CD4-positive, alpha-beta T cell treated with Interleukin-21 for 1 hour (primary cell): Measurements from ENCODE around the gene CDH5.
"Not testable (repeated sequence)": the region's sequence is repeated elsewhere in the genome, so short reads cannot be mapped to it uniquely, and the experiment has no call there.

Experiments
- DNase-seq: peaks from one replicate; pipeline ENCODE4 v3.0.0-alpha.2; 2020

The CDH5 gene, protein sequence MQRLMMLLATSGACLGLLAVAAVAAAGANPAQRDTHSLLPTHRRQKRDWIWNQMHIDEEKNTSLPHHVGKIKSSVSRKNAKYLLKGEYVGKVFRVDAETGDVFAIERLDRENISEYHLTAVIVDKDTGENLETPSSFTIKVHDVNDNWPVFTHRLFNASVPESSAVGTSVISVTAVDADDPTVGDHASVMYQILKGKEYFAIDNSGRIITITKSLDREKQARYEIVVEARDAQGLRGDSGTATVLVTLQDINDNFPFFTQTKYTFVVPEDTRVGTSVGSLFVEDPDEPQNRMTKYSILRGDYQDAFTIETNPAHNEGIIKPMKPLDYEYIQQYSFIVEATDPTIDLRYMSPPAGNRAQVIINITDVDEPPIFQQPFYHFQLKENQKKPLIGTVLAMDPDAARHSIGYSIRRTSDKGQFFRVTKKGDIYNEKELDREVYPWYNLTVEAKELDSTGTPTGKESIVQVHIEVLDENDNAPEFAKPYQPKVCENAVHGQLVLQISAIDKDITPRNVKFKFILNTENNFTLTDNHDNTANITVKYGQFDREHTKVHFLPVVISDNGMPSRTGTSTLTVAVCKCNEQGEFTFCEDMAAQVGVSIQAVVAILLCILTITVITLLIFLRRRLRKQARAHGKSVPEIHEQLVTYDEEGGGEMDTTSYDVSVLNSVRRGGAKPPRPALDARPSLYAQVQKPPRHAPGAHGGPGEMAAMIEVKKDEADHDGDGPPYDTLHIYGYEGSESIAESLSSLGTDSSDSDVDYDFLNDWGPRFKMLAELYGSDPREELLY

DNA sequence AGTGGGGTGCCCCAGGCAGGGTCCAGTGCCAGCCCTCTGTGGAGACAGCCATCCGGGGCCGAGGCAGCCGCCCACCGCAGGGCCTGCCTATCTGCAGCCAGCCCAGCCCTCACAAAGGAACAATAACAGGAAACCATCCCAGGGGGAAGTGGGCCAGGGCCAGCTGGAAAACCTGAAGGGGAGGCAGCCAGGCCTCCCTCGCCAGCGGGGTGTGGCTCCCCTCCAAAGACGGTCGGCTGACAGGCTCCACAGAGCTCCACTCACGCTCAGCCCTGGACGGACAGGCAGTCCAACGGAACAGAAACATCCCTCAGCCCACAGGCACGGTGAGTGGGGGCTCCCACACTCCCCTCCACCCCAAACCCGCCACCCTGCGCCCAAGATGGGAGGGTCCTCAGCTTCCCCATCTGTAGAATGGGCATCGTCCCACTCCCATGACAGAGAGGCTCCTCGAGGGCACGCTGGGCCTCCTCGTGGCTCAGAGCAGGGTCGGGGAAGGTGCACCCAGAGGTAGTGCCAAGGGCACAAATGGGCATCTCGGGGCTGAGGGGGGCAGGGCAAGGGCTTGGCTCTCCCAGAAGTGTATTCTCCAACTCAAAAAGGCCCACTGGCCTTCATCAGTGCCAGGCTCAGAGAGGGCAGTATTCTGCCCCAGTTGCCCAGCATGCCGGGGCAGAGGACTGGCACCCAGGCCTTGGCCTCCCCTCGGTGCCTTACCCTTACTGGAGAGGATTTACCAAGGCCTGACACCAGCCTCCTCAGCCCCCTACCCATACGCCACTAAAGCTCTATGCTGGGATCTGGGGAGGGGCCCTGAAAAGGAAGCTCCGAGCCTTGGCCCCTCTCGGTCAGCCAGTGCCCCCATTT is at the start of gene CDH5:
TSS of gene CDH5 (plus strand) at position 259 of the 867 bp plus-strand sequence. CDS start 12,647 bp downstream, outside the sequence.
- DNase-seq = no peak

DNA sequence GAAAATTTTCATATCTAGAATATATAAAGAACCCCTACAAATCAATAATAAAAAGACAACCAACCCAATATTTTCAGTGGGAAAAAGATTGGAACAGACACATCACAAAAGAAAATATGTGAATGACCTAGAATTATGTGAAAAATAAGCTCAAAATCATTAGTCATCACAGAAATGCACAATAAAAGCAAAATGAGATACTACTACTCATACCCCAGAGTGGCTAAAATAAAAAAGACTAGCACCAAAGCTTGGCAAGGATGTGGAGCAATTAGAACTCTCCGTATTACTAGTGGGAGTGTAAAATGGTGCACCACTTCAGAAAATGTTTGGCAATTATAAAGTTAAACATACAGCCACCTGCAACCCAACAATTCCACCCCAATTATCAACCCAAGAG is 48.0 kb upstream of the CDH5 start:
- DNase-seq = no peak

DNA sequence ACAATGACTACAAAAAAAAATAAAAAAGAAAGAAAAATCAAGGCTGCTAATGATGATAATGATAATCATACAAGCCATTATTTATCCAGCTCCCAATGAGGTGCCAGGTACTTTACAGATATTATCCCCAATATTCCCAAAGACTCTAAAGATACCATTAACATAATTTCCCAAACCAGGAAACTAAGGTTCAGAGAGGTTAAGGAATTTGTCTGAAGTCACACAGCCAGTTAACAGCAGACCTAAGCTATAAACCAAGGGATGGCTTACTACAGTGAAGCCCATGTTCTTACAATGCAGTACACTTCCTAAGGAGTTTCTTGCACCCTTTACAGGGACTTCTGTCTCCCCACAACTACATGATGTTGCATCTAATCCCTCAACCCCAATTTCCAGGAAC is 45.7 kb upstream of the CDH5 start:
- DNase-seq = no peak

DNA sequence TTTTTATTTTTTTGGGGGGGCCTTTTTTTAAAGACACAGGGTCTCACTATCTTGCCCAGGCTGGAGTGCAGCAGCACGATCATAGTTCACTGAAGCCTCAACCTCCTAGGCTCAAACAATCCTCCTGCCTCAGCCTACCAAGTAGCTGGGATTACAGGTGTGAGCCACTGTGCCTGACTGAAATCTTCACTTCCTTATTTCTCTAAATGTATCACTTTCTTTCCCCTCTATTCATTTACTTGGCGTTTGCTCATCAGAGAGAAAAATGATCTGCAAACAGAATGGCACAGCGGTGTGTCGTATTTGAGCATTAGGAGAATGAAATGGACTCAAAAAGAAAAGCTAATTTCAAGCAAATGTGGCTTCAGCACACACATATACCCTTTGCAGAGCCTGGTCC is 44.3 kb upstream of the CDH5 start:
- no peak for DNase-seq

DNA sequence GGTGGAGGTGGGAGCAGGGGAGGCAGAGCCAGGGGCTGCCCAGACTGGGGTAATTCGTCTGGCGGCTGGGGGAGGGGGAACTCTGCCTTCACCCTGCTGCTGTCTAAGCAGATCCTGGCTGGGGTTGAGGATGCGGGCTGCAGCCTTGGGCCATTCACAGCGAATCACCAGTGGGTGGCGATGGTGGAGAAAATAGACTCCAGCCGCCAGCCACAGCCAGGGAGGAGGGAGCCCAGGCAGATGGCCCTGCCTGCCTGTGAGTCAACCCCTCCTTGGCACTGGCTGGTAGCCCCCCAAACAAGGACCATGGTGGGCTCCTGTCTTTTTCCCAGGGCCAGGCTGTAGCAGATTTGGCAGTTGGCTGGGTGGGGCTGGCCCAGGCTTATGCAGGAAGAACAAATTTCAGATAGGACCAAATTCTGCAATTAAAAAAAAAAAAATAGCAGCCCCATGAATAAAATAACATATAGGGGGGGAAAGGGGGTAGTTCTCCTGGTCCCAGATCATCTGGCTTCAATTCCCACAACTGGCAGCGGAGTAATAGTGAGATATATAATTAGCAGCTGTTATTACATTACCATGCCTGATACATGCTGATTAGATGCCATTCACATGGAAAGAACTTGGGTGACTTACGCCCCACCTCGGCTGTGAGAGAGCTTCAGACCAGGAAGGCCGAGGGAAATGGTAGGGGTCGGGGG is 41.5 kb upstream of the CDH5 start:
- DNase-seq = no peak

DNA sequence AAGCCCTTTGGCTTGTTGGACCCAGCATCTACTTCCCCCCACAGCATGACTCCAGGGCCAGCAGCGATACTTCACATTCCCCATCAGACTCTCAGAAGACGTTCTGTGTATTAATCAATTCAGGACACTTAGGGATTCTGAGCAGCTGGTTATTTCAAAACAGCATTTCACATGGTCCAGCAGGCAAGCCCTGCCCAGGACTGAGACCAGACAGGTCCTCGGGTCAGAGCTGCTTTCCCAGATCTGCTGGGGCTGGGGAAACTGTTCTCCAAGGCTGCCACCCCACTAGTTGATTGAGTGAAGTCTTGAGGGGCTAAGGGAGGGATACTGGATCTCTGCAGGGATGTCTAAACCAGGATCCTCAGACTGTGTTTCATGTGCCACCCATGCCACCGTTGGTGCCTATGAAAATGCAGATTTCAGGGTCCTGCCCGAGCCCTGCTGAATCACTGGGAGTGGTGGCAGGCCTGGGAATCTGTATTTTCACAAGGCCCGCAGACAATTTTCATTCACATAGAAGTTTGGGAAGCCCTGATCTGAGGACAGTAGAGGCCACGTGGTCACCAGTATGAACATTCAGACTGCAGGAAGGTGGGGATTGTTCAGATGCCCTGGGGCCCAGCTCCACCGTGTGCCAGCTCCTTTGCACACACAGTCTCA is 40.6 kb upstream of the CDH5 start:
- DNase-seq = no peak

DNA sequence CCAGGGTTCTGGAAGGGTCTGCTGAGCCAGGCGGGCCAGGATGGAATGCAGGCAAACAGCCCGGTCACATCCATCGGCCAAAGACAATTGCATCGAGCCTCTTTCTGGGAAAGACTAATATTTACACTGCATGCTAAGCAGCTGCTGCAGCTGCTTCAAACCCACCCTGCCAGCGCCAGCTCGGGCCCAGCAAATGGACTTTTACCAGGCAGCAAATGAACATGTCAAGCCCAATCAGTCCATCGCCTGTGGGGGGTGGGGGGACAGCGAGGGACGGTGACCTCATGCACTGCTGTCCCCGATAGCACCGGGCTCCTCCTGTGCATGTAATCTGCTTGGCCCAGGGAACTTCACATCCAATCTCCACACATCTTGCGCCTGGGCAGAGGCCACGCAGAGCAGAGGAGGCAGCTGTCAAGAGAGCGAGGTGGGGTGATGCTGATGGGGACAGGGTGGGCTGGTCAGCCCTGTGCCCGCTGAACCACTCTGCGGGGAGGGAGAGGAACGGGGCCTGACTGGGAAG is 39.4 kb upstream of the CDH5 start:
- no peak for DNase-seq

DNA sequence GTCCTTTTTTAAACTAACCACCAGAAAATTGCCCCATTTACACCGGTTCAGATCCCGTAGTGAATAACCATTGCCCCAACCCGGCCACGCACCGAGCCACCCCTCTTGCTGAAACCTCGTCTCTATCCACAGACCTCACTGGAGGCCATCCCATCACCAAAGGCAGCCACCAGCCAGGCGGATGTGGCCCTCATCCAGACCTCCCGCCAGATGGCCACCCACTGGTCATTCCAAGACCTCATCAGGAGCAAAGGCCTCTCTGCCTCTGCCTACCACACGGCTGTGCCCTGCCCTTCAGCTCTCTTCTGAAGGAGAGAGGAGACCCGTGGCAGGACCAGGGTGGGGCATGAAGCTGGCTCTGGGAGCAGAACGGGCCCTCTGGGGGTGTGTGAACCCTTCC is 38.2 kb upstream of the CDH5 start:
- no peak for DNase-seq

DNA sequence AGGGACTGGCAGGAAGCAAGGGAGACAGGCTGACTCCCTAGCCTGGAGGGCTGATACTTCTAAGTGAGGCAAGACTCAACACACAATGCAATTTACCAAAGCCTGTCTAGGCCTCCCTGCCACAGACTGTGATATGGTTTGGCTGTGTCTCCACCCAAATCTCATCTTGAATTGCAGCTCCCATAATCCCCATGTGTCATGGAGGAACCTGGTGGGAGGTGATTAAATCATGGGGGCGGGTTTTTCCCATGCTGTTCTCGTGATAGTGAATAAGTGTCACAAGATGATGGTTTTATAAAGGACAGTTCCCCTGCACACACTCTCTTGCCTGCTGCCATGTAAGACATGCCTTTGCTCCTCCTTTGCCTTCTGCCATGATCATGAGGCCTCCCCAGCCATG is 35.0 kb upstream of the CDH5 start:
- DNase-seq = not testable (repeated sequence)

DNA sequence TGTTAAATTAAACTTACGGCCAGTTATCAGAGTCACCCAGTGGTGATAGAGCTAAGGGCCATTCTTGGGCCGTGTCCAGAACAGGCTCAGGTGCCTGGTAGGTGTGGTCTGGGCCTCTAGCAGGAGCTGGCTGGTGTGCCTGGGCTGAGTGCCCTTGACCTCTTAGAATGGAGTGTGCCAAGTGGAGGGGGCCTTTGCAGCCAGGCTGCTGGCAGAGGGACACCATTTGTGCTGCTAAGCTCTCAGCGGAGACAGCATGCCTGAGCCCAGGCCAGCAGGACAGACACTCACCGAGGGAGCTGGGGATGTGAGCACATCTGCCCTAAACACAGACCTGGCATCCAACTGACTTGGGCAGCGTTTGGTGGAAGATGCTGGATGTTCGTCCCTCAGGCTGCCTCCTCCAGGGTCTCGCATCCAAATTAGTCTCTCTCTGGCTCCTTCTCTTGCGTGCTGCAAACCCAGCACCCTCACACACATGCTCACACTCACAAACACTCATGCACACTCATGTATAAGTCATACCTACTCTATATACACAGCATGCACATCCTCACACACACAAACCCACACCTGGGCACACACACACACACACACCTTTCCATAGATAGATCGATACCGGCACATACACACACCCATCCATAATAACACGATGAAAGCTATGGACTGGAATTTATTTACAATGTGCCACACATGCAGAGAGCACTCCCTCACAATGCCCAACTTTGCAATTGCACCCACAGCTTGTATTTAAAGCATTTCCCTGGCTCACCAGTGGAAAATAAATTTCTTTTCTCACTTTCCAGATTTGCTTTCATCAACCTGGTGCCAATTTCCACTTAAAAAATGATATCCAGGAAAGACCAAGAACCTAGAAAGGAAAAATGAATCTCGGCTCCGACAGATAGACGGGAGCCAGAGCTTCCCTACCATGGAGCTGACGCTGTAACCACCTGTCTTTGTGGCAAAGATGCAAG is 33.6 kb upstream of the CDH5 start:
- no peak for DNase-seq

DNA sequence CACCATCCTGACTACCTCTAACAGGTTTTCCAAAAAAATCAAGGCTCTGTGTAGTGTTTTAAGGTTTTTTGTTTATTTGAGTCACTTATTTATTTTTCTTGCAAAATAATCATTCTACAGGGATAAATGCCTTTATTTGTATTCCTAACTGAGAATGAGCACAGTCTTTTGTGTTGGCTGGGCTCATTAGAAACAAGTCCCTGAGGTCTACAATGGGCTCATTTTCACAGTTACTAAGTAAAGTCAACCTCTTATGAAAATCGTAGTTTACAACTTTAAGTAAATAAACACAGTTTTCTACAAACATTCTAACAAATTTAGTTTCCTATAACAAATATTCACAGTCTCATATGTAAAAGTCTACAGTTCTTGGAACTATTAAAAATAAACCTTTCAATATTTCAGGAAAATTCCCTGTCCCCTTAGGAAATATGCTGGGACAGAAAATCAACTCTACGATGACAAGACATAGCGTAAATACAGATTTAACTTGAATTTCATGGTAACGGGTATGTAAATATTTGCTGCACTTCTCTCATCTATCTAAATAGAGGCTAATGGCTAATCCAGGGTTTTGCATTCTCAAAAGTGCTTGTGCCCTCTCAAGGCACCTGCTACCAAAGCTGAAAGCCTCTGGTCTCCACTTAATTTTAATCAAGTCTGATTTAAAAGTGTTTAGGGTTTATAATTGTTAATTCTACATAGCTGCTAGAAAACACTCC is 31.5 kb upstream of the CDH5 start:
- DNase-seq = no peak

DNA sequence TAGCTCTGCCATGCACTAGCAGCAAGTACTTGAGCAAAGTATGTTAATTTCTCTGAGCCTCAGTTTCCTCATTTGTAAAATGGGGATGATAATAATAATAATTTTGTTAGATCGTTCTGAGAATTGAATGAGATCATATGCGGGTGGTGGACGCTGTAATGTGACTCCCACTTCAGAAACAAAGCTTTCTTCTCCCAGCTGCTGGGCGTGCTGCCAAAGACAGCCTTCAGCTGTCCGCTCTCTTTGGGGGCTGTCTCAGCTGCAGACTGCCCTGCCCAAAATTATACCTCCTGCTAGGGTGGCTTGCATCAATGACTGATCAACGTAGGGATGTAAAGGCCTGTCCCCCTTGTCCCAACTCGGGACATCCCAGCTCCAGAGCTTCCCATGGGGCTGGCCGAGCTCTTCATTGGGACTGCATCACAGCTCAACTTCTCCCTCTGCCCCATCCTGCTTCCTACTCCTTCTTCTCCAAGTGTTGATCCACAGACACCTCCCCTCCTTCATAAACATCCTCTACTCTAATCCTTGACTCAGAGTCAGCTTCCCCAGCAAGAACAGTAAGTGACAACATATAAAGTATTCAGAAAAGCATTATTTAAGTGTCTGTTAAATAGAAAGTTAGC is 30.7 kb upstream of the CDH5 start:
- DNase-seq = no peak

DNA sequence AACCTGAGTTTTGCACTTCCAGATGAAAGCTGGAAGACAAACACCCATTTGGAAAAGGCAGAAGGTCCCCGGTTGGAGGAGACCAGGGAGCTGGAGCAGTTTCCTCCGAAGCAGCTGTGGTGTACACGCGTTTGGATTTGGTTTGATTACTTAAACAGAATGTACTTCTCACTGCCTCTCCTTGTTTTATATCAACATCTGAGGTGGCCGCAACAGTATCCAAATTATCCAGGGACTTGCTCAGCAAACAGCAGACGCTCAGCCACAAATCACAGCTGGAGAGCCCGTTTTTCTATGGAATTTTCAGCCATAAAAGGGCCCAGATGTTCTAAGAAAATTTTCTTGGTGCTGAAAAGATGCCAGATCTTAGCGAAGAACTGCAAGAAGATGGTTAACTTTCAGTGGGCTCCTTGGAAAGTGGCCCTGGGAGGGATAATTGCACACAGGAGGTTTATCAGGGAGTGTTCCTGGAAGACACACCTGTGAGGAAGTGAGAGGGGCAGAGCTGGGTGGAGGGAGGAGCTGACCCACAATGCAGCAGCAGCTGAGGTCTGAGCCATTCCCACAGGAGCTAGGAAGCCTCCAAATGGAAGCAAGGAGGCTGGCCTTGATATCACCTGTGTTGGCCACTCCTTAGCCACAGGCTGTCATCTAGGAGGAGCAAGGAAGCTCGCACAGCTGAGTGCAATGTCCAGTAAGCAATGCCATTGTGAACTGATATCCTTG is 28.9 kb upstream of the CDH5 start:
- DNase-seq = no peak

DNA sequence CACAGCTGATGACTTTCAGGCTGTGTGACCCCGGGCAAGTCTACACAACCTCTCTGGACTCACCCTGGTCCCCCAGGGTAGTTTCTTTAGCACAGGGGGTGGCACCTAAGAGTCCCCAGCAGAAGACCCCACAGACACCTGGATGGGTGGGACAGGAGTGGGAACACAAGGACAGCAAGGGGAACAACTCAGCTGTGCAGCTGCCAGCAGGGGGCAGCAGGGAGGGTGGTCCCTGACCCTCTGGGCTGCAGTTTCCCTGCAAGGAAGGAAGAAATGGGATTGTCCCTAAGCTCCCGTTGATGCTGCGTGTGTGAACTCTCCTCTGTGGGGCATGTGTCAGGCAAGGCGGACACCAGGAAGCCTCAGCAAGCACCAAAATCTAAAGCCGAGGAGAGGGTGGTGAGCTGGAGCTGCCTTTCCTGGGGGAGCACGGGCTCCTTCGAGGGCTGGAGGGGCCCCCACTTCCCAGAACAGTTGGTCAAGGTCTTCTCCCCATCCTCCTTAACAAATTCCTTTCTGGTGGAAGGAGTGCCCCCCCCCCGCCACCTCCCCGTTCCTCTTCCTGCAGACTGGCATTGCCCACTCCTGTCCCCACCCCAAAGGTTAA is 24.1 kb upstream of the CDH5 start:
- DNase-seq = no peak

DNA sequence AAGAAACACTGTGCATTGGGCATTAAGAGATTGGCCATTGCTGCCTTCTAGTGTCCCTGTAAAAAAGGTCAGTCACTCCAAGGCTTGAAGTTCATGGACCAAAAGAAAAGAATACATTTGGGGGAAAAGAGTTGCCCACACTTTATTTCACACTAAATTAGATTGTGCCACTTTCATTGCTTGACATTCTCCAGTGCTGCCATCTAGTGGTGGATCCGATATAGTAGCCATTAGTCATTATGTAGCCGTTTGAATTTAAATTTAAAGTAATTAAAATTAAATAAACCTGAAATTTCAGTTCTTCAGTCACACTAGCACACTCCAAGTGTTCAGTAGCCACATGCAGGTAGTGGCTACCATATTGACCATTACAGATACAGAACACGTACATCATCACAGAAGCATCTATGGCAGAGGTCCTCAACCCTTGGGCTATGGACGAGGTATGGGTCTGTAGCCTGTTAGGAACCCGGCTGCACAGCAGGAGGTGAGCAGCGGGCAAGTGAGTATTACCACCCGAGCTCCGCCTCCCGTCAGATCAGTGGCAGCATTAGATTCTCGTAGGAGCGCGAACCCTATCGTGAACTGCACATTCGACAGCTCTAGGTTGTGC is 21.9 kb upstream of the CDH5 start:
- peak; percentile 38 for DNase-seq

DNA sequence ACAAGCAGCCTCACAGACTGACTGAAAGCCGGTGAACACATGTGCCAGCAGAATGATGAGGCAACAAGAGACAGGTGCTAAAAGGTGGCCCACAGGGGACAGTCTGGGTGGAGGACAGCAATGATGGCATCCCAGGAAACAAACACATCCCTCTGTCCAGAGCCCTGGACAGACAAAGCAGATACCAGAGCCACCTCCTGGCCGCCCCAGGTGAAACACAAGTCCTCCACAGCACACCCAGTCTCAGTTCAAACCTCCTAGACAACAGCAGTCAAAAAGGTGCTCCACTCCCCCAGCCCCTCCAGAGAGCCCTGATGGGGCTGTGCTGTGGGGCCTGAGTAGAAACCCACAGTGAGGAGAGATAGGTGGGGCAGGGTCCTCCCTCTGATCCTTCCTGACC is 20.3 kb upstream of the CDH5 start:
- DNase-seq = no peak

DNA sequence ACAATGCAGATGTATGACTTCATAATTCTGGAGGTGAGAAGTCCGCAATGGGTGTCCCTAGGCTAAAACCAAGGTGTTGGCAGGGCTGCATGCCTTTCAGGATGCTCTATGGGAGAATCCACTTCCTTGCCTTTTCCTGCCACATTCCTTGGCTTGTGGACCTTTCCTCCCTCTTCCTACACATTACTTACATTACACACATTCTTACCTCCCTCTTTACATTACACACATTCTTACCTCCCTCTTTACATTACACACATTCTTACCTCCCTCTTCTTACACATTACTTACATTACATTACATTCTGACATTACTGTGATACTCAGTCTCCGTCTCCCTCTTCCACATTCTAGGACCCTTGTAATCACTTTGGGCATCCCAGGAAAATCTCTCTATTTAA is 14.2 kb upstream of the CDH5 start:
- no peak for DNase-seq

DNA sequence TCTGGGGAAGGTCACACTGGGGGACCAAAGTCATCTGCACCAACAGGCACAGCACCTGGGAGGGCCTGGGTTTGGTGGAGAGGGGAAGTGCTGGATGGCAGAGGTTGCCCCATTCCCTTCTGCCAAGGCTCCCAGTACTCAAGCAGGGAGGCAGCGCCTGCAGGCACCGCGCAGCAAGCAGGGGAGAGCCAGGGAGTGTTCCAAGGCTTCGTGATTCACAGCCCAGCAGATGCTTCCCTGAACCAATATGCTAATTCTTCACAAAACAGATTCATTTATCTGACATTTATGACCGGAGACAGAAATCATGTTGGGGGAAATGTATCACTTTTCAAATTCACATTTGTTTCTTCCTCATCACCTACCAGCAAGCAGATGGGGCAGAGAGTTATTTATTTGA is 13.4 kb upstream of the CDH5 start:
- DNase-seq = no peak
